Kasumi-1 (cell line): Measurements from ENCODE around the gene REPS1.
"Not testable (repeated sequence)": the region's sequence is repeated elsewhere in the genome, so short reads cannot be mapped to it uniquely, and the experiment has no call there.

Experiments used
- DNase-seq, 2 experiments: peaks; one replicate each; lab custom pipeline; 2025; lab: John Stamatoyannopoulos, UW

REPS1 gene, protein sequence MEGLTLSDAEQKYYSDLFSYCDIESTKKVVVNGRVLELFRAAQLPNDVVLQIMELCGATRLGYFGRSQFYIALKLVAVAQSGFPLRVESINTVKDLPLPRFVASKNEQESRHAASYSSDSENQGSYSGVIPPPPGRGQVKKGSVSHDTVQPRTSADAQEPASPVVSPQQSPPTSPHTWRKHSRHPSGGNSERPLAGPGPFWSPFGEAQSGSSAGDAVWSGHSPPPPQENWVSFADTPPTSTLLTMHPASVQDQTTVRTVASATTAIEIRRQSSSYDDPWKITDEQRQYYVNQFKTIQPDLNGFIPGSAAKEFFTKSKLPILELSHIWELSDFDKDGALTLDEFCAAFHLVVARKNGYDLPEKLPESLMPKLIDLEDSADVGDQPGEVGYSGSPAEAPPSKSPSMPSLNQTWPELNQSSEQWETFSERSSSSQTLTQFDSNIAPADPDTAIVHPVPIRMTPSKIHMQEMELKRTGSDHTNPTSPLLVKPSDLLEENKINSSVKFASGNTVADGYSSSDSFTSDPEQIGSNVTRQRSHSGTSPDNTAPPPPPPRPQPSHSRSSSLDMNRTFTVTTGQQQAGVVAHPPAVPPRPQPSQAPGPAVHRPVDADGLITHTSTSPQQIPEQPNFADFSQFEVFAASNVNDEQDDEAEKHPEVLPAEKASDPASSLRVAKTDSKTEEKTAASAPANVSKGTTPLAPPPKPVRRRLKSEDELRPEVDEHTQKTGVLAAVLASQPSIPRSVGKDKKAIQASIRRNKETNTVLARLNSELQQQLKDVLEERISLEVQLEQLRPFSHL

DNA sequence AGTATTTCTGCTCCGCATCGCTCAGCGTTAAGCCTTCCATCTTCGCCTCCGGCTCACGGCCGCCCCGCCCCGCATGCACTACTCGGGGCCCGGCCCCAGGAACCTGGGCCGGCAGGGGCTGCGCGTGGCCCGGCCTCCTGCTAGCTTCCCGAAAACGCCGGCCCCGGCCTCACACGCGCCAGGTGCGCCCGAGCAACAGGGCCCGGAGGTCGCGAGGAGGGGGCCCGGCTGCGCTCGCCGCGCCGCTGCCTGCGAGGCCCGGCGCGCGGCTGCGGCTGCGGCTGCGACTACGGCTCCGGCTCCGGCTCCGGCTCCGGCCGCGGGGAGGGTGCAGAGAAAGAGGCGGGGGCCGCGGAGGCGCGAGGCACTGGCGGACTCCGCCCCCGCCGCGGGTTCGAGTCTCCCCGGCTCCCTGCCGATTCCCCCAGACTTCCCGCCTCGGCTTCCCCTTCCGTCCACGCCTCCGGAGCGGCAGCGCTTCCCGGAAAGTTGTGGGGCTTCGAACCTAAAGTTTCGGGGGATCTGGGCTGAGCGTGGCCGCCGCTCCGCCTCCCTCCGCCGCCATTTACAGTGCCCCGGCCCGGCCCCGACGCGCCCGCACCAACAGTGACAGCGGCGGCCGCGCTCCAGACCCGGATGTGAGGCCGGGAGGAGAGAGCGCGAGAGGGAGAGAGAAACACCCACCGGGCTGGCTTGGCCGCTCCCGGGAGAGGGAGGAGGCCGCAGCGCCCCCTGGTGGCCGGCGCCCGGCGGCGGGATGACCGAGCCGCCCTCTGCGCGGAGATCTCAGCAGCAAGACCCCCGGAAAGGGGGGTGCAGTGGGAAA is at the start of gene REPS1:
TSS of gene REPS1 (minus strand) at position 611 of the 826 bp plus-strand sequence. CDS start at position 40, 571 bp downstream.
- DNase-seq = peak; percentile 85 to 86

DNA sequence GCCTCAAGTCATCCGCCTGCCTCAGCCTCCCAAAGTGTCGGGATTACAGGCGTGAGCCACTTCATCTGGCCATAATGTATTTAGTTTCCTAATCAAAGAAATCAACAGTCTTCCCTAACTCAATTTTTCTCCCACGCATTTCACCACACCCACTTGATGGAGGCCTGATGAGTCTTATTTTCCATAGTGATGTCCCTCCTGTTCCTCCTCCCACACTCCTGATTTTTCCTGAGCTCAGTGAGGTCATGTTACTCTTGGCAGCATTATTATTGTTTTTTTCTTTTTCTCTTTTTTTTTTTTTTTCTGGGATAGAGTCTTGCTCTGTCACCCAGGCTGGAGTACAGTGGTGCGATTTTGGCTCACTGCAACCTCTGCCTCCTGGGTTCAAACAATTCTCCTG is 49.4 kb upstream of the REPS1 start:
- no peak for DNase-seq

DNA sequence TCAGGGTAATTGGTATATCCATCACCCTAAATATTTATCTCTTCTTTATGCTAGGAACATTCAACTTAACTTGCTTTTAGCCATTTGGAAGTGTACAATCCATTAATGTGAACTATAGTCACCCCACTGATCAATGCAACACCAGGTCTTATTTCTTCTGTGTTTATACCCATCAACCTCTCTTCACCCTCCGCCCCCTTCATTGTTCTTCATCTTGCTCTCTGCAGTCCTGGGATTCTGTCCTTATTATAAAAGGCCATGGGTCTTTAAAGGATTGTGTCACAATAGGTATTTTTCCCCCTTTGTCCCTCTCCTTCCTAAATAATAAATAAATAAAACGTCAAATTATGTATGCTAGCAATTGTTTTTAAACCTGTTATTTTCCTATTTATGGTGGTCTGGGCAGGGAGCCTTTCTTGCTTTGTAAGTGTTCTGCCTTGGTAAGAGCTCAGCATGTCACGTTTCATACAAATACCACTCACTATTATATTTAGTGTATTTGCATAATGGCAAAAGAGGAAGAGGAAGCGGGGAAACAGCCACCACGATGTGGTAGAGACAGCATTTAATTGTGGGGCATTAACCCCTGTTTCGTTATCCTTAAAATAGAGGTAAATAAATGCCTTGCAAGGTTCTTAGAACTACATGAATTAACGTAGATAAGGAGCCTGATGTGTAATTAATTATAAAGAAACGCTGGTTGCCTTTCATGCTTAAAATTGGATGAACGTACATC is 42.3 kb upstream of the REPS1 start:
- peak; percentile 82 to 90 for DNase-seq

DNA sequence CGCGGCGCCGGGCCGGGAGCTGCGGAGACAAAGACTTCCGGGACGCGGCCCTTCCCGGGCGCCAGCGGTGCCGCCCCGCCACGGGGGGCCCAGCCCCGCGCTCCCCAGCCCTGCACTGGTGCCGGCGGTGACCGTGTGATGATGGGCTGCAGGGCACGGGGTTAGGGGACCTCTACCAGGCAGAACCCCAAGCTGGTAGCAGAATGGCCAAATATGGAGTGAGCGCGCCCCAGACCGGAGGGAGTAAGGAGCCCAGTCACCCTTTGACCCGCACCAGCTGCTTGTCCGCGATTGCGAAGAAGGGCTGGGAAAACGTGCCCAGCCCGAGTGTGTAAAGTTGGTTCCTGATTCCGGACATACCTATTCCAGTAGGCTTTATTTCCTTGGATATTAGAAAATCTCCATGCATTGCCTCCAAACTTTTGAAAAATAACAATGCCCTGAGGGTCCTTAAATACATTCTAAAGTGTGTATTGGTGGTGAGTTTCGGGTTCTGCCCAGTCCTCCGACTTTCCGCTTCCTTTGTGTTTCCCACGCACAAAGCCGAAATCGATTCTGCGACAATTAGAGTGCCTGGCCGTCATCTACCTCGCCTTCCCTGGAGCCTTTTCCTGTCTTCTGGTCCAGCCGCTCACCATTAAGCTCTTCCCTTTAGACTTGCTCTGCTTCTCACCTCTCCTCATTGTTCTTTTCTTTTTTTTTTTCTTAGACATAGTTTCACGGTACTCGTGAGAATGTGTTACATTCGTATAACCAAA is 41.6 kb upstream of the REPS1 start:
- peak; percentile 18 to 38 for DNase-seq

DNA sequence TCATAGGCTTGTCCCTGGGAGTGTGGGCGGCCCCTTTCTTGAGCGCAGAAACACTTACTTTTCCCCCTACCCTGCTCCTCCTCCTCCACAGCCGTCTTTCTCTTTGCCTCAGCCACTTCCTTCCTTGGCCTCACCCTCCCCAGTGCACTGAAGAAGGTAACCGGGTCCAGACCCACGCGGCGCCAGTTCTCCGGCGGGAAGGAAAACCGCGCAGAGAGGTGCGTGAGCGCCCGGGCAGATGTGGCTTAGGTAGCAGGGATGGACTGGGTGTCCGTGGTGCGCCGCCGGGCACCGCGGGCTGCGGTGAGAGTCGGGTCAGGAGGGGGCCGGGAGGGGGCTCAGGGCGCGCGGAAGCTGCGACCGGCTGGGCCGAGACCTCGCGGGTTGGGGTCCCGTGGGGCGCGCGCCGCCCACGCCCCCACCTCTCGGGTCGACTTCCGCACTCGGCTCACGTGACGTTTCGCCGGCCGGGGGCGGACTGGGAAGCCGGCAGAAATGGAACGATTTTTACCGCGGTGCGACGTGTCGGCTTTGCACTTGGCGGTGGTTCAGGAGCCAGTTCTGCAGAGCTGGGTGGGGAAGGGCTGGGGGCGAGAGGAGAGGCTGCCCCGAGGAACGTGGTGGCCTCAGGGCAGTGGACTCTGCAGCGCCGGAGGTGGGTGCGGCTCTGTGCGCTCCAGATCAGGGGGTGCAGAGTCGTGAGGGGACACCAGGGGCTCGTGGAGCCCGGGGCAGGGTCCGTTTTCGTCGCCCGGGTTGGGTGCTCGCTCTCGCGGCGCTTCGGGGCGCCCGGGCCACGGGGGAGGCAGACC is 40.8 kb upstream of the REPS1 start, which contains the start of gene ABRACL:
TSS of gene ABRACL (plus strand) at position 88 of the 812 bp plus-strand sequence. CDS start 5,416 bp downstream, outside the sequence.
- DNase-seq = peak; percentile 92 to 94

DNA sequence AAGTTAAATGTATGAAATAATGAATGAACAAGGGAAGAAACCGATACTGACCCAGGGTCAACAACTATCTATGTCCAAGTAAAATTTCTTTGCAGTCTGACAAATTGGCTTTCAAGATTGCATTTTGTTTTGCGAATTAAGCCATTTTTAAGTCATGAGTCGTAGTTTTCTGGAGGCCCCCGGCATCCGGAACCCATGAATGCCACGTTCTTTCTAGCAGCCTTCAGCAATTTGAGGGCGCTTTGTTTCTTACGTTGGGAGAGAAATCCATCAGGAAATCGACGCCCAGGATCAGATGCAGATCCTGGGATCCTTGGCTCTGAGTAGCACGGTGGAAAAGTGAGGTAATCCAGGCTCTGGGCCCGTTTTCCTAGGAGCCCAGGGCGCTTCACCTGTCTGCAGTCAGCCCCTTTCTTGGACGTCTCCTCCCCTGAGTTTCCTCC is 40.2 kb upstream of the REPS1 start:
- DNase-seq = peak in 1 of 2 experiments; percentile 62

DNA sequence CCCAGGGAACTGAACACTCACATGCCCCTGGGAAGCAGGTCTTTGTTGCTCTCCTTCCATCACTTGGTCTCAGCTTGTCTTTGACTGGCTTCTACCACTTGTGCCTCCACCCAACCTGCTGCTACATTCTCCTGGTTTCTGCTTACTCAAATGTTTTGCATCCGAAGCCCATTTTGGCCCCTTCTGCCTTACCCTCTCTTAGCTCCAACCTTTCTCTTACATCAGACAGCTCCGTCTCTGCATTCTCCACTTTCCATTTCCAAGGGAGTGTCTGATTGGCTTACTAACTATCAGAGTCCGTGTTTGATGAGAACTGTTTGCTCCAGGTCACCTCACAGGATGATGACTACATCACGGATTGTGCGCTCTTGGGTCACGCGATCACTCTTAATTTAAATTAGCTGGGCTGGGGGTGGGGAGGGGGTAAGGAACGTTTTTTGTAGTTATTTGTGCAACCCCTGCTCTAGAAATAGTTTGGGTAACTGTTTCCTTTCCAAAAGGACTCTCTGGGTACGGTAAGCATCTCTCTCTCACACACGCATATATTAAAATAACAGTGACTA is 39.6 kb upstream of the REPS1 start:
- peak; percentile 47 to 70 for DNase-seq

DNA sequence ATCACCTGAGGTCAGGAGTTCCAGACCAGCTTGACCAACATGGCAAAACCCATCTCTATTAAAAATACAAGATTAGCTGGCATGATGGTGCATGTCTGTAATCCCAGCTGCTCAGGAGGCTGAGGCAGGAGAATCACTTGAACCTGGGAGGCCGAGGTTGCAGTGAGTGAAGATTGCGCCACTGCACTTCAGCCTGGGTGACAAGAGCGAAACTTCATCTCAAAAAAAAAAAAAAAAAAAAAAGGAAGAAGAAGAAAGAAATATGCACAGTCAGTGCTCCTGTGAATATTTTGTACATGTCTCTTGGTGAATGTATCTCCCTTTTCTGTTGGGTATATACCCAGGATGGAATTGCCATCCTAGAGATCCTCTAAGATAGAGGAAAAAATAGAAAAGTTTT is 37.4 kb upstream of the REPS1 start:
- DNase-seq = not testable (repeated sequence)

DNA sequence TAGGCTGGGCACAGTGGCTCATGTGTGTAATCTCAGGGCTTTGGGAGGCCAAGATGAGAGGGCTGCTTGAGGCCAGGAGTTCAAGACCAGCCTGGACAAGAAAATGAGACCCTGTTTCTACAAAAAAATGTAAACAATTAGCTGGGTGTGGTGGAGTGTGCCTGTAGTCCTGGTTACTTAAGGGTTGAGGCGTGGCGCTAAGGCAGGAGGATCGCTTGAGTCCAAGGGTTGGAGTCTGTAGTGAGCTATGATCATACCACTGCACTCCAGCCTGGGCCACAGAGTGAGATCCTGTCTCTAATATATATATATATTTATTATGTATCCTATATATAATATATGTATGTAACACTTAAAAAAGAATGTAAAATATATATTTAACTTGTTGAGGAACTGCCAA is 32.6 kb upstream of the REPS1 start:
- DNase-seq = no peak

DNA sequence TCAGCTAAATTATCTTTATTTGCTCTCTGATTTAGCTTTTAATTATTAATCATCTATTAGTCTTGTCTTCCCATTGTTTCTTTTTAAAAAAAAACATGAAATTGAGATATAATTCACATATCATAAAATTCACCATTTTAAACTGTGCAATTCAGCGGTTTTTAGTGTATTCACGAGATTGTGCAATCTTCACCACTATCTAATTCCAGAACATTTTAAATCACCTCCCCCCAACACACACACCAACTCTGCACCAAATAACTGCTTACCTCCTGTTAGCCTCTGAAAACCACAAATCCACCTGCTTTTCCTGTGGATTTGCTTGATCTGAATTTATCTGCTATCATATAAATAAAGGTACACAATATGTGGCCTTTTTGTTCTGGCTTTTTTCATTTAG is 31.7 kb upstream of the REPS1 start:
- no peak for DNase-seq

DNA sequence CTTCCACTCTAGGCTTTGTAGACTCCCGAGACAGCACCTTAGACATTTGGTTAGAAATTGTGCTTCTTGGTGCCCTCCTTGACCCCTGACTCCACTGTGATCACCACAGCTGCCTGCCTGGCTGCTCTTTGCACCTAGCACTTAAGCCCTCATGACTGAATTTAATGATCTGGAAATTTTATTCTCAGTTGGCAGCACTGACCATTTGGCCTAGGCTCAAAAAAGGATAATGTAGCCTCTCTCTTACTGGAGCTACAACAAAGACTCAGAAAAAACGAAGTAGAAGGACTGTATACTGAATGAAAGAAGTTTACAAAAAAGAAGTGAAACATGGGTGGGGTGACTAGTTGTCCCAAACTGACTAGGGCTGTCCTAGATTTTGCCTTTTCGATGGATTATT is 29.2 kb upstream of the REPS1 start:
- no peak for DNase-seq

DNA sequence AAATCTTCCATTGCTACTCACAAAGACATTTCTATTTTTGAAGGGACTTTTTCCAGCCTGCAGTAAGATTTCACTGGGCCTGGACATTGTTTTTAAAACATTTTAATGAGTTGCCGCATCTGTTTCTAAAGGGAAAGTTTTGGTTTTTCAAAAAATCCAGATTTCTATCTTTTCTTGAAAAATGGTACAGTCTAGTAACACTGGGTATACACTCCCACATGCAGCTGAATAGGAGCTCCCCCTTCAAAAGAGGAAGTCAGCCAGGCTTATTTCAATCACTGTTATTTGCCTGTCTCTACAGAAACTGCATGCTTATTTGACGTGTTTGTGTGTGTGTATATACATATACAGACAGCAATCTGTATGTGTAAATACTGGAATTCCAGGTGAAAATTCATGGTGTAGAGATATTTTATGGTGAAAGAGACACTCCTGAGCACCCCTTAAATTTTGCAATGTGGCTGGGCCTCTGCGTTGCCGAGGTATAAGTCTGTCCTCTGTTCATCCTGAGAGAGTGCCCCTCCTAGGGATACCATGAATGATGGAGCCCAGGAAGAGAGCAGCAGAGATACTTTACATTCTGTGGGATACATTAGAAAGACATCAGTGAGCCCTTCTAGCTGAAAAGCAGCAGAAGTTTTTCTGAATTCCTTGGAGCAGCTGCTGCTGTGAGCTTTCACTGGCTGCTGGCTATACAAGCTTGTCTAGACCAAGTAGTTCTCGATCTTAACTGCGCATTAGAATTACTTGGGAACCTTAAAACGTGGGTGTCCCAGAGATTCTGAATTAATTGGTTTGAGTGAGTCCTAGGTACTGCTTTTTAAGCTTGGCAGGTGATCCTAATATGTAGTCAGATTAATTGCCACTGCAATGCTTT is 28.5 kb upstream of the REPS1 start:
- peak; percentile 82 to 94 for DNase-seq

DNA sequence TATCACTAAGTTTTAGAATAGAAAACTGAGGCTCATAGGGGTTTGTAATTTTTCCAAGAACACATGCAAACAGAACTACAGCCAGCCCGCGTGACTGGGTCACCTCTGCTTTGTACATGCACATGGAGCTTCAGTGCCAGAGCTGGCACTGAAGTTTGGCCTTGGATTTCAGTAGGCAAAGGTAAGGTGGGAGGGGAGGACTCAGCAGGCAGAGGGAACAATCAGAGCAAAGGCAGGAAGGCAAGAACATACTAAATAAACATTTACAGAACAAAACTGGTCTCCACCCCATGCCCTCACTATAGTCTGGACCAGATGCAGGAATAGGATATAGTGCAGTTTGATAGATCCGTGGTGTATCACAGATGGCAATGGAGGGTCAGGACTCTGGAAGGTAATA is 26.9 kb upstream of the REPS1 start:
- no peak for DNase-seq

DNA sequence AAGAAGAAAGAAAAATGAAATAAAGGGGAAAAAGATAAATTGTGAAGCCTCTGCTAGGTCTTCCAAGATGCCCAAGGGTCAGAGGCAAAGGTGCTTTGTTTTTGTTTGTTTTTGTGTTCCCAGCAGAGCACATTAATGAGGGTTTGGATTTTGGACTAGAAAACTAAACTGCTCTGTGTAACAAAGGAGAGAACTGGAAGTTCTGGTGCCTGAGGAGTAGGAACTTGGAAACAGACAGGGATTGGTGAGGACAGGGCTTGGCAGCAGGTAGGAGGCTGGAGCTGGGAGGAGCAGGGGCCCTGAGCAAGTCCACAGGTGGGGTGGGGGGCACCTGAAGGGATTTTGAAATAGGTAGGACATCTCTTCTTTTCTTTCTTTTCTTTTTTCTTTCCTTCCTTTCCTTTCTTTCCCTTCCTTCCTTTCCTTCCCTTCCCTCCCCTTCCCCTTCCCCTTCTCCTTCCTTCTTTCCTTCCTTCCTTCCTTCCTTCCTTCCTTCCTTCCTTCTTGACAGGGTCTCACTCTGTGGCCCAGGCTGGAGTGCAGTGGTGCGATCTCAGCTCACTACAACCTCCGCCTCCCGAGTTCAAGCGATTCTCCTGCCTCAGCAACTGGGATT is 25.2 kb upstream of the REPS1 start:
- no peak for DNase-seq

DNA sequence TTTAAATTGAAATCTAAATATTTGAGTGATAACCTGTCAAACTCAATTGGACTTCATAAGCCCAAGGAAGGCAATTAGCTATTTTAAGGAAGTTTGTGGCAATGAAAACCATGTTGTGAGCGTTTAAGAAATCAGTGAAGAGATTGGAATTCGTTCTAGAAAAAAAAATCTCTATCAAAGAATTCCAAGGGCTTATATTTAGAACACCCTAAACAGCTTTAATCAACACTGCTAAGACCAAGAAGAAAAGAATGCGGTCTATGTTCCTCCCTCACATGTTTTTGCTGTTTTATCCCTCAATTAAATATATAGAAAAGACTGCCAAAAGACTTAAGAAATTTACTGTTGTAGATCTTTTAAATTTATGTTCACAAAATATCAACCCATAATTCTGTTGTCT is 23.9 kb upstream of the REPS1 start:
- DNase-seq = no peak

DNA sequence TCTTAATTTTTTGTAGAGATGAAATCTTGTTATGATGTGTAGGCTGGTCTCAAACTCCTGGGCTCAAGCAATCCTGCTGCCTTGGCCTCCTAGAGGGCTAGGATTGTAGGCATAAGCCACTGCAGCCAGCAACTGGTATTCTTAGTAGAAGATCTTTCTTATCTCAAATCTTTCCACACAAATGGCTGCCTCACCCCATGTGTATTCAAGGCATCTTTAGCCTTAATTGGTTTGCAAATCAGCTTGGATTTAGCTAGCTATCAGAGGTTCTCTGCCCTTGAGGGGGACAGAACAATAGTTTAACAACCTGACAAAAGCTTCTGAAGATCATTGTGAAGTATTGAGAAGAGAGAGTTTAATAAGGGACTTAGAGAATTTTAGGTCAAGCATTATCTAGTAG is 22.6 kb upstream of the REPS1 start:
- DNase-seq = no peak

DNA sequence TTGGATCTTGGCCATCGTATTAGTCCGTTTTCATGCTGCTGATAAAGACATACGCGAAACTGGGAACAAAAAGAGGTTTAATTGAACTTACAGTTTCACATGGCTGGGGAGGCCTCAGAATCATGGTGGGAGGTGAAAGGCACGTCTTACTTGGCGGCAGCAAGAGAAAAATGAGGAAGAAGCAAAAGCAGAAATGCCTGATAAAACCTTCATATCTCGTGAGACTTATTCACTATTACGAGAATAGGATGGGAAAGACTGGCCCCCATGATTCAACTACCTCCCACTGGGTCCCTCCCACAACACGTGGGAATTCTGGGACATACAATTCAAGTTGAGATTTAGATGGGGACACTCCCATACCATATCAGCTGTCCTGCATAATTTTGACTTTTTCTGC is 20.1 kb upstream of the REPS1 start:
- DNase-seq = peak; percentile 8 to 27

DNA sequence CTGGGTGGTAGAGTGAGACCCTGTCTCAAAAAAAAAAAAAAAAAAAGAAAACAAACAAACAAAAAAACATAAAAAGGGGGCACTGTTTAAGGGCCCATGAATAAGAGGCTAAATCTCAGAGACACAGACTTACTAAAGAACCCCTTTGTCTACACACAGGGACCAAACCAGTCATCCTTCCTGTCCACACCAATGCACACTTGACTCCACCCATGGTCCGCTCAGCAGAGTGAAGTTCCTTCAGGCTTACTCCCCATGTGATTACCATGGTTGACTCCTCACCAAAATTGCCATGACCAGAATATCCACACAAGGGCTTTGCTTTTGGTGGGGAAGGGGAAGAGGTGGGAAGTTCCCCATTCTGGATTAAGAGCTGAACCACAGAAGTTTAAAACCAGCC is 19.4 kb upstream of the REPS1 start:
- DNase-seq = no peak
